ENCODE measurements around the gene TRIM15. TPM values are rescaled to one million over a fixed set of nuclear protein-coding genes. Genes with fewer than 3 reads are reported as not detected.
"Not testable (repeated sequence)": the region's sequence is repeated elsewhere in the genome, so short reads cannot be mapped to it uniquely, and the experiment has no call there.

Gene TRIM15
- total RNA-seq, 1 experiment from 2014 or later = 0.08 TPM

GRCh38 chr6:30135757-30136156 is 27.6 kb upstream of the TRIM15 start, which contains the start of gene TRIM40:
Gene TRIM40 (plus strand): TSS chr6:30136140. CDS start chr6:30137037, 897 bp downstream.
- no peak within 1 kb of the TSS for H3K4me3 ChIP-seq
- H3K27ac ChIP-seq = no peak within 1 kb of the TSS
- H3K27me3 ChIP-seq = no peaks in the 10 kb centered on the region
- peaks cover 2% of the 10 kb centered on the region; the same call in 1 of the 2 replicates for H3K4me1 ChIP-seq
- H3K9me3 ChIP-seq (replicated peaks) = no peaks in the 10 kb centered on the region
- no peaks in the 10 kb centered on the region for H3K36me3 ChIP-seq
- DNase-seq = no peak

- Histone ChIP-seq H3K4me3 (no peak overlapping the region), H3K9me3 (replicated peaks) (no peaks in the 10 kb centered on the region), H3K27me3 (no peaks in the 10 kb centered on the region), H3K27ac (no peak overlapping the region), H3K36me3 (no peaks in the 10 kb centered on the region), H3K4me1 (no peaks in the 10 kb centered on the region)
- DNase-seq = no peak
Observed at GRCh38 chr6:30136570-30137286, 26.6 kb upstream of the TRIM15 start.

- not testable (repeated sequence) for H3K9me3 ChIP-seq (replicated peaks); H3K4me1 ChIP-seq; H3K27me3 ChIP-seq; DNase-seq; H3K27ac ChIP-seq; H3K36me3 ChIP-seq; H3K4me3 ChIP-seq
Observed at GRCh38 chr6:30140240-30140639, 23.1 kb upstream of the TRIM15 start.

- Histone ChIP-seq H3K4me1 (no peaks in the 10 kb centered on the region), H3K4me3 (no peak overlapping the region)
- no peak for DNase-seq
Observed at GRCh38 chr6:30142665-30143064, 20.7 kb upstream of the TRIM15 start.

GRCh38 chr6:30143780-30144179 is 19.6 kb upstream of the TRIM15 start:
- Histone ChIP-seq H3K36me3 (no peaks in the 10 kb centered on the region), H3K27me3 (no peaks in the 10 kb centered on the region; the same call in 1 of the 2 replicates)

More at GRCh38 chr6:30142665-30143064, 20.7 kb upstream of the TRIM15 start:
- H3K27me3 ChIP-seq = no peaks in the 10 kb centered on the region; the same call in 1 of the 2 replicates
- H3K9me3 ChIP-seq (replicated peaks) = no peaks in the 10 kb centered on the region
- H3K27ac ChIP-seq = no peak overlapping the region
- no peaks in the 10 kb centered on the region for H3K36me3 ChIP-seq

GRCh38 chr6:30144811-30145210 is 18.5 kb upstream of the TRIM15 start:
- H3K4me1 ChIP-seq = peaks cover under 1% of the 10 kb centered on the region; the same call in 1 of the 2 replicates
- no peaks in the 10 kb centered on the region for H3K9me3 ChIP-seq (replicated peaks)
- H3K36me3 ChIP-seq = no peaks in the 10 kb centered on the region
- no peak for DNase-seq
- H3K4me3 ChIP-seq = no peak overlapping the region
- no peak overlapping the region for H3K27ac ChIP-seq
- H3K27me3 ChIP-seq = no peaks in the 10 kb centered on the region; the same call in 1 of the 2 replicates

More at GRCh38 chr6:30143780-30144179, 19.6 kb upstream of the TRIM15 start:
- no peaks in the 10 kb centered on the region for H3K9me3 ChIP-seq (replicated peaks)
- H3K27ac ChIP-seq = no peak overlapping the region
- no peaks in the 10 kb centered on the region for H3K4me1 ChIP-seq
- no peak for DNase-seq
- H3K4me3 ChIP-seq = no peak overlapping the region

- DNase-seq = no peak
- no peaks in the 10 kb centered on the region for H3K36me3 ChIP-seq
- H3K4me1 ChIP-seq = peaks cover 10% of the 10 kb centered on the region
- no peak overlapping the region for H3K27ac ChIP-seq
- H3K4me3 ChIP-seq = no peak overlapping the region
- no peaks in the 10 kb centered on the region for H3K9me3 ChIP-seq (replicated peaks)
- H3K27me3 ChIP-seq = no peaks in the 10 kb centered on the region; the same call in 1 of the 2 replicates
Observed at GRCh38 chr6:30145818-30146217, 17.5 kb upstream of the TRIM15 start.

GRCh38 chr6:30147096-30147495 is 16.2 kb upstream of the TRIM15 start:
- H3K4me1 ChIP-seq = peaks cover 20% of the 10 kb centered on the region
- no peak for DNase-seq
- no peaks in the 10 kb centered on the region for H3K36me3 ChIP-seq
- H3K9me3 ChIP-seq (replicated peaks) = no peaks in the 10 kb centered on the region
- no peak overlapping the region for H3K4me3 ChIP-seq
- H3K27ac ChIP-seq = no peak overlapping the region
- no peaks in the 10 kb centered on the region; the same call in 1 of the 2 replicates for H3K27me3 ChIP-seq

GRCh38 chr6:30149234-30149633 is 14.1 kb upstream of the TRIM15 start:
- H3K27me3 ChIP-seq = no peaks in the 10 kb centered on the region
- H3K27ac ChIP-seq = no peak overlapping the region
- DNase-seq = no peak
- H3K36me3 ChIP-seq = no peaks in the 10 kb centered on the region
- H3K4me3 ChIP-seq = no peak overlapping the region
- H3K4me1 ChIP-seq = peaks cover 23% of the 10 kb centered on the region
- no peaks in the 10 kb centered on the region for H3K9me3 ChIP-seq (replicated peaks)

GRCh38 chr6:30149858-30150550 is 13.3 kb upstream of the TRIM15 start:
- Histone ChIP-seq H3K36me3 (no peaks in the 10 kb centered on the region), H3K9me3 (replicated peaks) (no peaks in the 10 kb centered on the region), H3K4me1 (peaks cover 31% of the 10 kb centered on the region), H3K27ac (peak overlapping the region; percentile 83), H3K27me3 (no peaks in the 10 kb centered on the region), H3K4me3 (no peak overlapping the region)
- no peak for DNase-seq

GRCh38 chr6:30150671-30151395 is 12.5 kb upstream of the TRIM15 start:
- Histone ChIP-seq H3K27me3 (no peaks in the 10 kb centered on the region), H3K27ac (peak overlapping the region; percentile 83), H3K4me1 (peaks cover 35% of the 10 kb centered on the region), H3K9me3 (replicated peaks) (no peaks in the 10 kb centered on the region), H3K36me3 (no peaks in the 10 kb centered on the region), H3K4me3 (no peak overlapping the region)
- peak; percentile 89 to 93 for DNase-seq

GRCh38 chr6:30151580-30151979 is 11.8 kb upstream of the TRIM15 start:
- no peak overlapping the region for H3K4me3 ChIP-seq
- H3K4me1 ChIP-seq = peaks cover 35% of the 10 kb centered on the region
- no peaks in the 10 kb centered on the region for H3K9me3 ChIP-seq (replicated peaks)
- H3K36me3 ChIP-seq = no peaks in the 10 kb centered on the region
- peak; percentile 30 to 42 for DNase-seq
- H3K27ac ChIP-seq = peak overlapping the region; percentile 83
- H3K27me3 ChIP-seq = no peaks in the 10 kb centered on the region

- Histone ChIP-seq H3K36me3 (no peaks in the 10 kb centered on the region), H3K4me3 (no peak overlapping the region), H3K9me3 (replicated peaks) (no peaks in the 10 kb centered on the region), H3K27me3 (no peaks in the 10 kb centered on the region), H3K4me1 (peaks cover 35% of the 10 kb centered on the region), H3K27ac (peak overlapping the region; percentile 83; the same call in 1 of the 2 replicates)
- no peak for DNase-seq
Observed at GRCh38 chr6:30152016-30152673, 11.2 kb upstream of the TRIM15 start.

GRCh38 chr6:30152910-30153610 is 10.3 kb upstream of the TRIM15 start:
- DNase-seq = no peak
- H3K36me3 ChIP-seq = no peaks in the 10 kb centered on the region
- H3K4me3 ChIP-seq = no peak overlapping the region
- peaks cover 35% of the 10 kb centered on the region for H3K4me1 ChIP-seq
- H3K27me3 ChIP-seq = no peaks in the 10 kb centered on the region
- no peak overlapping the region for H3K27ac ChIP-seq
- H3K9me3 ChIP-seq (replicated peaks) = no peaks in the 10 kb centered on the region

Data from SJCRH30 (cell line).